Measurements from ENCODE around the gene WDR18. TPM values are rescaled to one million over a fixed set of nuclear protein-coding genes. Genes with fewer than 3 reads are reported as not detected.

Gene WDR18
- total and polyA plus RNA-seq, 2 donors from 2014 or later, result 40.3 to 77.2 TPM

GRCh38 chr19:1009041-1009980 lies 25.2 kb downstream of the WDR18 start:
- Histone ChIP-seq H3K4me3 (ENCODE audit: low read length in 3 of 3) (no peak overlapping the region), H3K36me3 (ENCODE audit: control insufficient read depth in 2 of 3, insufficient read depth in 3 of 3, low read length in 3 of 3) (peaks cover 0 to 10% (median 0%) of the 10 kb centered on the region in 3 donors), H3K27ac (ENCODE audit: low read depth in 2 of 2, low read length in 2 of 2) (peak overlapping the region in 1 of 2 donors; percentile 28), H3K9me3 (ENCODE audit: control insufficient read depth in 2 of 3, insufficient read depth in 1 of 3, low read length in 3 of 3) (no peaks in the 10 kb centered on the region), H3K27me3 (ENCODE audit: control insufficient read depth, insufficient read depth, low read length) (no peaks in the 10 kb centered on the region), H3K4me1 (ENCODE audit: control insufficient read depth in 2 of 3, insufficient read depth in 2 of 3, low read depth in 1 of 3, low read length in 3 of 3) (no peaks in the 10 kb centered on the region), H3K9ac (ENCODE audit: low read length in 3 of 3) (no peak overlapping the region)
- intact Hi-C loops (cut with DNase I), result no loop called here
- no peak for FAIRE-seq
- peak in 4 of 5 donors; percentile 33 to 84 (median 68) for DNase-seq
- TF ChIP-seq CTCF (IDR thresholded peaks at IDR 0.05; ENCODE audit: borderline replicate concordance, extremely low read depth, insufficient read depth), result no peak

GRCh38 chr19:1009981-1010538 lies 25.9 kb downstream of the WDR18 start:
- H3K4me3 ChIP-seq (ENCODE audit: low read length in 3 of 3), result no peak overlapping the region
- H3K27ac ChIP-seq (ENCODE audit: low read depth in 2 of 2, low read length in 2 of 2), result no peak overlapping the region
- no peak for FAIRE-seq
- no peaks in the 10 kb centered on the region for H3K9me3 ChIP-seq (ENCODE audit: control insufficient read depth in 2 of 3, insufficient read depth in 1 of 3, low read length in 3 of 3)
- H3K27me3 ChIP-seq (ENCODE audit: control insufficient read depth, insufficient read depth, low read length), result no peaks in the 10 kb centered on the region
- no peaks in the 10 kb centered on the region for H3K4me1 ChIP-seq (ENCODE audit: control insufficient read depth in 2 of 3, insufficient read depth in 2 of 3, low read depth in 1 of 3, low read length in 3 of 3)
- peak in 2 of 5 donors; percentile 25 to 75 for DNase-seq
- H3K9ac ChIP-seq (ENCODE audit: low read length in 3 of 3), result no peak overlapping the region
- intact Hi-C loops (cut with DNase I), result no loop called here
- no peak for TF ChIP-seq CTCF (IDR thresholded peaks at IDR 0.05; ENCODE audit: borderline replicate concordance, extremely low read depth, insufficient read depth)
- peaks cover 0 to 10% (median 0%) of the 10 kb centered on the region in 3 donors for H3K36me3 ChIP-seq (ENCODE audit: control insufficient read depth in 2 of 3, insufficient read depth in 3 of 3, low read length in 3 of 3)

DNA sequence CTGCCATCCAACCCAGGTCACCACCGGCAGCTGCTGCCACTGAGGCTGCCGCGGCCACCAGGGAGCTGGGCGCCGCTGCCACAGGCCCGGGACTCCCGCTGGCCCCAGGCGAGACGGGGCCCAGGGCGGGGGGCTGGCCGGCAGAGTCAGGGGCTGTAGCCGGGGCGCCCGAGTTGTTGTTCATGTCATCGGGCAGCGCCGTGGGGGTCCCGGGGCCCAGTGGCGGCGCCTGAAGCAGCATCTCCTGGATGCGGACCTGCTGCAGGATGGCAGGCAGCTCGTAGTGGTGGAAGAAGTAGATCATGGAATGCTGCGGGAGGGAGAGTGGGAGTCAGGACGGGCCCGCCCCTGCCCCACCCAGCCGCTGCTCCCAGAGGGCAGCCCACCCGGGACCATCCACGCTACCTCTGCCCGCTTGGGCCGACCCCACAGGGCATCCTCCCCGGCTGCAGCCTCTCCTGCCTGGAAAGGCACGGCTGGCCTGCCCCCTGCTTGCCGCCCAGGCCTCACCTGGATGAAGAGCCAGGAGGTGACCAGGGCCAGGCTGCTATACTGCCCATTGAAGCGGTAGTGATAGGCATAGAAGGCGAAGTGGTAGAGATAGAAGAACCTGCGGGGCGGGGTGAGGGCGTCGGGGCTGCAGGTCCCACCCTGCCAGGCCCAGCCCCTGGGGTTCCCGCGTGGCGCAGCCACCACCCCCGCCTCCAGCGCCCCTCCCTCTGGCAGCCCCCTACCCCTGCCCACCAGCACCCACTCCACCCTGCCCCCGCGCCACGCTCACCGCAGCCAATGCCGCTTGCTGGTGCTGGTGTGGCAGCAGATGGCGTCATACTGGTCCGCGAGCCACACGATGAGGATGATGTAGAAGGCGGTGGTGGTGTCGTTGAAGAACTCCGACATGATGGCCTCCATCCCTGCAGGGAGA lies 26.7 kb downstream of the WDR18 start:
- TF ChIP-seq CTCF (IDR thresholded peaks at IDR 0.05; ENCODE audit: borderline replicate concordance, extremely low read depth, insufficient read depth), result no peak
- Histone ChIP-seq H3K27ac (ENCODE audit: low read depth in 2 of 2, low read length in 2 of 2) (no peak overlapping the region), H3K36me3 (ENCODE audit: control insufficient read depth in 2 of 3, insufficient read depth in 3 of 3, low read length in 3 of 3) (peaks cover 0 to 10% (median 0%) of the 10 kb centered on the region in 3 donors), H3K4me1 (ENCODE audit: control insufficient read depth in 2 of 3, insufficient read depth in 2 of 3, low read depth in 1 of 3, low read length in 3 of 3) (peaks cover 0 to 6% (median 0%) of the 10 kb centered on the region in 3 donors), H3K4me3 (ENCODE audit: low read length in 3 of 3) (no peak overlapping the region), H3K27me3 (ENCODE audit: control insufficient read depth, insufficient read depth, low read length) (no peaks in the 10 kb centered on the region), H3K9me3 (ENCODE audit: control insufficient read depth in 2 of 3, insufficient read depth in 1 of 3, low read length in 3 of 3) (no peaks in the 10 kb centered on the region), H3K9ac (ENCODE audit: low read length in 3 of 3) (no peak overlapping the region)
- FAIRE-seq (no peak), DNase-seq (peak in 1 of 5 donors; percentile 74)
- intact Hi-C loops (cut with DNase I), result no loop called here
